HepG2 (cell line): ENCODE data around the gene TMEM141. TPM values are rescaled to one million over a fixed set of nuclear protein-coding genes. Genes with fewer than 3 reads are reported as not detected.

Experiments used
- AGO1 ChIP-seq: fragments of 200-400 bp; formaldehyde crosslinking; IDR thresholded peaks from 2 replicates; pipeline ENCODE4 v1.6.1; 2017; ENCODE audit warnings: mild to moderate bottlenecking, low read depth, low read length, moderate library complexity; ENCODE audit not compliant: poor library complexity, severe bottlenecking
- AHR ChIP-seq: IDR thresholded peaks from 2 replicates; pipeline ENCODE4 v1.6.1; 2018; ENCODE audit warnings: missing genetic modification reagents, missing compliant biosample characterization
- CENPBD1 ChIP-seq: sonication (generic); formaldehyde crosslinking; IDR thresholded peaks from 2 replicates; pipeline ENCODE4 v1.8.0; 2022; ENCODE audit warnings: missing genetic modification reagents, low read depth, mild to moderate bottlenecking, borderline replicate concordance
- CREBL2 ChIP-seq: sonication (generic); formaldehyde crosslinking; IDR thresholded peaks from 2 replicates; pipeline ENCODE4 v1.8.1; 2023; ENCODE audit warnings: missing genetic modification reagents, mild to moderate bottlenecking, borderline replicate concordance
- CSRNP1 ChIP-seq: sonication (generic); formaldehyde crosslinking; IDR thresholded peaks from 2 replicates; pipeline ENCODE4 v1.8.1; 2023; ENCODE audit warnings: mild to moderate bottlenecking, missing genetic modification reagents
- ELF3 ChIP-seq: IDR thresholded peaks from 2 replicates; pipeline ENCODE4 v1.6.1; 2016; ENCODE audit warnings: missing genetic modification reagents, missing compliant biosample characterization
- ETV5 ChIP-seq: IDR thresholded peaks from 2 replicates; pipeline ENCODE4 v1.6.1; 2018; ENCODE audit warnings: missing biosample characterization, missing genetic modification reagents, inconsistent platforms, borderline replicate concordance
- FOXP1 ChIP-seq, 2 experiments: fragments of 450-650 bp in 1 of 2; IDR thresholded peaks; 2 replicates each; pipeline ENCODE4 v1.6.1; 2017 to 2018; ENCODE audit warnings: antibody characterized with exemption in 1 of 2
- HOXA3 ChIP-seq: sonication (generic); formaldehyde crosslinking; IDR thresholded peaks from 2 replicates; pipeline ENCODE4 v1.5.0; 2020; ENCODE audit warnings: missing genetic modification reagents
- IRF2 ChIP-seq: IDR thresholded peaks from 2 replicates; pipeline ENCODE4 v1.6.1; 2018; ENCODE audit warnings: missing genetic modification reagents, missing compliant biosample characterization
- KDM2A ChIP-seq: sonication (generic); formaldehyde crosslinking; IDR thresholded peaks from 2 replicates; pipeline ENCODE4 v1.4.0; 2020; ENCODE audit warnings: low read depth, missing genetic modification reagents, borderline replicate concordance
- KMT2A ChIP-seq: sonication (generic); formaldehyde crosslinking; IDR thresholded peaks from 2 replicates; pipeline ENCODE4 v1.4.0; 2020; ENCODE audit warnings: missing genetic modification reagents
- MTERF4 ChIP-seq: sonication (generic); formaldehyde crosslinking; IDR thresholded peaks from 2 replicates; pipeline ENCODE4 v1.8.0; 2023; ENCODE audit warnings: mild to moderate bottlenecking, missing genetic modification reagents
- NFYC ChIP-seq: IDR thresholded peaks from 2 replicates; pipeline ENCODE4 v1.6.1; 2016; ENCODE audit warnings: missing genetic modification reagents, missing compliant biosample characterization
- PHF8 ChIP-seq: sonication (generic); formaldehyde crosslinking; IDR thresholded peaks from 2 replicates; pipeline ENCODE4 v1.5.0; 2020; ENCODE audit warnings: missing genetic modification reagents
- PTBP1 ChIP-seq: fragments of 200-400 bp; formaldehyde crosslinking; IDR thresholded peaks from 2 replicates; pipeline ENCODE4 v1.6.1; 2018; ENCODE audit warnings: low read length, low read depth; ENCODE audit not compliant: poor library complexity, severe bottlenecking
- SRSF9 ChIP-seq: fragments of 200-400 bp; formaldehyde crosslinking; IDR thresholded peaks from 2 replicates; pipeline ENCODE4 v1.6.1; 2018; ENCODE audit warnings: borderline replicate concordance, mild to moderate bottlenecking, low read depth, low read length; ENCODE audit not compliant: insufficient read depth, poor library complexity, severe bottlenecking
- TEAD2 ChIP-seq: sonication (generic); formaldehyde crosslinking; IDR thresholded peaks from 2 replicates; pipeline ENCODE4 v1.9.0; 2021; ENCODE audit warnings: missing genetic modification reagents
- THRA ChIP-seq: sonication (generic); formaldehyde crosslinking; IDR thresholded peaks from 2 replicates; pipeline ENCODE4 v1.4.0; 2020; ENCODE audit warnings: missing genetic modification reagents, borderline replicate concordance
- YEATS2 ChIP-seq: sonication (generic); formaldehyde crosslinking; IDR thresholded peaks from 2 replicates; pipeline ENCODE4 v1.4.0; 2020; ENCODE audit warnings: missing genetic modification reagents, borderline replicate concordance
- ZFP36L2 ChIP-seq: sonication (generic); formaldehyde crosslinking; IDR thresholded peaks from 2 replicates; pipeline ENCODE4 v1.4.0; 2020; ENCODE audit warnings: missing genetic modification reagents
- ZFYVE20 ChIP-seq: sonication (generic); formaldehyde crosslinking; IDR thresholded peaks from 2 replicates; pipeline ENCODE4 v1.8.0; 2023; ENCODE audit warnings: low read depth, mild to moderate bottlenecking, moderate library complexity, missing genetic modification reagents, borderline replicate concordance
- ZNF7 ChIP-seq: IDR thresholded peaks from 2 replicates; pipeline ENCODE4 v1.6.1; 2016; ENCODE audit warnings: missing biosample characterization, missing genetic modification reagents
- ZNF709 ChIP-seq: sonication (generic); formaldehyde crosslinking; IDR thresholded peaks from 2 replicates; pipeline ENCODE4 v1.5.0; 2020; ENCODE audit warnings: mild to moderate bottlenecking, missing genetic modification reagents
- ZNF768 ChIP-seq: sonication (generic); formaldehyde crosslinking; IDR thresholded peaks from 2 replicates; pipeline ENCODE4 v1.4.0; 2020; ENCODE audit warnings: missing genetic modification reagents
- ZSCAN25 ChIP-seq: sonication (generic); formaldehyde crosslinking; IDR thresholded peaks from 2 replicates; pipeline ENCODE4 v1.8.0; 2022; ENCODE audit warnings: mild to moderate bottlenecking, missing genetic modification reagents
- polyA plus RNA-seq, 8 experiments: library from polyadenylated mRNA; depleted of rRNA in 3 of 8; stranded (reverse) in 7 of 8; unstranded in 1 of 8; fragments of >200 nt; fragmentation: Illumina TruSeq in 4 of 8; extraction: Trizol in 4 of 8; gene quantifications; 2 replicates each; pipeline versions ENCODE4 v1.2.1 to v1.2.3, GENCODE V29; 2011 to 2016; ENCODE audit warnings: low read depth in 4 of 8, missing spikeins in 1 of 8, mixed read lengths in 1 of 8; ENCODE audit not compliant: insufficient read depth in 1 of 8
- total RNA-seq, 5 experiments: library from RNA; depleted of rRNA; stranded (reverse); fragments of >200 nt; fragmentation: Illumina TruSeq; extraction: Trizol; gene quantifications; 2 replicates each; pipeline ENCODE4 v1.2.3, GENCODE V29; 2016; ENCODE audit warnings: low read depth in 1 of 5

TMEM141 gene
- total and polyA plus RNA-seq, 2 of the 13 experiments (the other 11 are each of a cell fraction or from before 2014, with no cell fraction given): 81.0 to 202 TPM

- peak; percentile 97 for TF ChIP-seq MTERF4
- TF ChIP-seq AHR (CRISPR knock-in tag): no peak
- 0 out of 2 replicates have a peak, but pooled peaks have one; percentile 0 for TF ChIP-seq ZNF768 (CRISPR knock-in tag)
- no peak for TF ChIP-seq ZNF7 (CRISPR knock-in tag)
- no peak for TF ChIP-seq YEATS2 (CRISPR knock-in tag)
- TF ChIP-seq CREBL2 (CRISPR knock-in tag): no peak
- TF ChIP-seq PHF8 (CRISPR knock-in tag): no peak; the same call in 1 of the 2 replicates
- 0 out of 2 replicates have a peak, but pooled peaks have one; percentile 26 for TF ChIP-seq ELF3 (CRISPR knock-in tag)
- no peak for TF ChIP-seq ZFP36L2
- TF ChIP-seq ETV5 (CRISPR knock-in tag): no peak
- no peak for TF ChIP-seq ZSCAN25
- TF ChIP-seq FOXP1 (IDR thresholded peaks at IDR 0.05): no peak
- TF ChIP-seq FOXP1 (CRISPR knock-in tag; IDR thresholded peaks at IDR 0.05): no peak
- no peak for TF ChIP-seq PTBP1
- TF ChIP-seq IRF2 (CRISPR knock-in tag): no peak
- TF ChIP-seq ZNF709: peak; percentile 95; the same call in 1 of the 2 replicates
- no peak for TF ChIP-seq HOXA3 (CRISPR knock-in tag)
- TF ChIP-seq SRSF9: no peak
- no peak for TF ChIP-seq THRA (CRISPR knock-in tag)
- no peak for TF ChIP-seq NFYC
- no peak for TF ChIP-seq CSRNP1
- TF ChIP-seq KDM2A (CRISPR knock-in tag): peak; percentile 62; the same call in 1 of the 2 replicates
- TF ChIP-seq KMT2A (CRISPR knock-in tag): 0 out of 2 replicates have a peak, but pooled peaks have one; percentile 2
- no peak for TF ChIP-seq CENPBD1 (CRISPR knock-in tag)
- peak; percentile 81 for TF ChIP-seq AGO1
- no peak for TF ChIP-seq ZFYVE20 (CRISPR knock-in tag)
- no peak for TF ChIP-seq TEAD2 (CRISPR knock-in tag)
These were observed 8.9 kb downstream of the TMEM141 start (continued) for GRCh38 chr9:136799854-136800657.
